HG03066 (cell line): ENCODE results near the gene GJB4.
"Not testable (repeated sequence)": the region's sequence is repeated elsewhere in the genome, so short reads cannot be mapped to it uniquely, and the experiment has no call there.

Experiments used
- ATAC-seq: cut with Tn5 transposase; IDR thresholded peaks from one replicate; pipeline ENCODE4 v1.9.1; 2021; ENCODE audit warnings: low read depth; ENCODE audit not compliant: unreplicated experiment

GJB4 gene

DNA sequence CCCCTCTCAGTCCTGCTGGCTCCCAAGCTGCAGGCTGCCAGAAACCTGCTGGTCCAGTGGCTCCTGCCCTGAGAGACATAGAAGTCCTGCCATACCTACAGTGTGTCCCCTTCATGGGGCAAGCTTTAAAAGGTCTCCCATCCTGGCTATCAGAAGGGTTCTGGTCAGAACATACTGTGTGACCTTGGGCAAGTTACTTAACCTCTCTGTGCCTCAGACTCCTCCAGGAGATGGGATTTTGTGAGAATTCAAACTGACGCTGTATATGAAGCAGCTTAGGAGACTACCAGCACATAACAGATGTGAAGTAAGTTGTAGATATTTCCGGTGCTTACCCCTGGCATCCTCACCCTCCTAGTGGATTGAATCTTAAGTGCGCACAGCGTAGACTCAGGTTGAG is 13.4 kb upstream of the GJB4 start:
- ATAC-seq, result no peak

GRCh38 chr1:34746785-34747637 is 12.5 kb upstream of the GJB4 start:
- no peak for ATAC-seq

DNA sequence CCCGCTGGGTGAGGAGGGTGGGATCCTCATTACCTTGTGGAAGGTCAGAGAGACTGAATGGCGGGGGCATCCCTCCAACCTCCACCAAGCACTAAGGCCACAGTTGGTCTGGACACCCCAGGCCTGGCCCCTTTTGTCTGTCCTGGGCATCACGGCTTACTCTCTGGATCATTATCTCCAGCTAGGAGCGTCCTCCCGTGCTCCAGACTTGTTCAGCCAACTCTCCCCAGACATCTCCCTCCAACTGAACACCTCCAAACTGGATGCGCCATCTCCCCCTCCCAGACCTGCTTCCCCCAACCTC is 11.9 kb upstream of the GJB4 start:
- no peak for ATAC-seq

- no peak for ATAC-seq
Measured at GRCh38 chr1:34749992-34750391, 9.5 kb upstream of the GJB4 start.

DNA sequence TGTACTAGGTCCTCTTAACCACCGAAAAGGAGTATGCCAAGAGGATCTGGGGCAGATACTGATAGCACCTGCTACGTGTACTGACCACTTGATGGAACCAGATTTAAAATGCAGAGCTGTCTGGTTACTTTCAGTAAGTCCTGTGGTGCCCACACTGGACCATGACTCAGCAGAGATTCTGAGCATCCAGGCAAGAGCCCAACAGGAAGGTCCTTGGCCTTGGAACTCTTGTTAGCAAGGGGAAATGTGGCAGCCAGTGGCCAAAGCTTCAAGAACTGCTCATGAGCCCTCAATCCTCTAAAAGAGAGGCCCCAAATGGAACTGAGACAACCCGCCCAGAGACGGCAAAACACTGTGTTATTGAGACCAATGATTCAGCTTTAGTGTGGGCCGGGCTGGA is 8.9 kb upstream of the GJB4 start:
- ATAC-seq, result no peak

DNA sequence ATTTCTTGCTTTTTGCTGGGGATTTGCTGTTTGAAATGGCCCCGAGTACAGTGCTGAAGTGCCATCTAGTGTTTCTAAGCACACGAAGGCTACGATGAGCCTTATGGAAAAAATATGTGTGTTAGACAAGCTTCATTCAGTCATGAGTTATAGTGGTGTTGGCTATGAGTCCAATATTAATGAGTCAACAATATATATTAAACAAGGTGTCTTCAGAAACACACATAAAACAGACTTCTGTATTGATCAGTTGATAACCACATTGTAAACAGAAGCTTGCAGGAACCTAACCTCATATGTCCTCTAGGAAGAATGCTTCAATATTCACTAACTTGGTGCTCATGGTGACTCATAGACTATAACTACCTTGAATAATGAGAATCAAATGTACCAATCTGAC is 6.4 kb upstream of the GJB4 start:
- no peak for ATAC-seq

GRCh38 chr1:34754964-34755637 is 4.4 kb upstream of the GJB4 start, which contains the start of gene GJB5:
TSS of gene GJB5 (plus strand) at chr1:34755047. CDS start at chr1:34757331, 2,284 bp downstream.
- ATAC-seq, result no peak

DNA sequence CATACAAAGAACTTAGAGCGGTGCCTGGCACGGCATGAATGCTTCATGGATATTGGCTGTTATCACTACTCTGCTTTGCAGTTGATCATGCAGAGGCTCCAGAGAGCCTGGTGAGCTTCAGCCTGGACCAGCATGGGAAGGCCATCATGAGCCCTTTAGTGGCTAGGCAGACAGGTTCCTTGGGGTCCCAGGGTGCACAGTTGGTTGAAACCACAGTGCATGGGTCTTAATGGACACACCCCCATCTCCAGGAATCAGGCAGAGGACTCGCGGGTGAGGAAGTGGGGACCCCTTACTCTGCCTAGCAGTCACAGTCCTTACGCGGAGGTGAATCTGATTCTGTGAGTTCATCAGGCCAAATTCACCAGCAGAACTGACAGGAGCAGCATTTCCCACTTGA is 3.6 kb upstream of the GJB4 start:
- ATAC-seq, result no peak

DNA sequence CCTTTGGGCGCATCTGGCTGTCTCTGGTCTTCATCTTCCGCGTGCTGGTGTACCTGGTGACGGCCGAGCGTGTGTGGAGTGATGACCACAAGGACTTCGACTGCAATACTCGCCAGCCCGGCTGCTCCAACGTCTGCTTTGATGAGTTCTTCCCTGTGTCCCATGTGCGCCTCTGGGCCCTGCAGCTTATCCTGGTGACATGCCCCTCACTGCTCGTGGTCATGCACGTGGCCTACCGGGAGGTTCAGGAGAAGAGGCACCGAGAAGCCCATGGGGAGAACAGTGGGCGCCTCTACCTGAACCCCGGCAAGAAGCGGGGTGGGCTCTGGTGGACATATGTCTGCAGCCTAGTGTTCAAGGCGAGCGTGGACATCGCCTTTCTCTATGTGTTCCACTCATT is 2.2 kb upstream of the GJB4 start:
- ATAC-seq, result no peak

- ATAC-seq, result no peak
Measured at GRCh38 chr1:34758751-34759150, 789 bp upstream of the GJB4 start.

DNA sequence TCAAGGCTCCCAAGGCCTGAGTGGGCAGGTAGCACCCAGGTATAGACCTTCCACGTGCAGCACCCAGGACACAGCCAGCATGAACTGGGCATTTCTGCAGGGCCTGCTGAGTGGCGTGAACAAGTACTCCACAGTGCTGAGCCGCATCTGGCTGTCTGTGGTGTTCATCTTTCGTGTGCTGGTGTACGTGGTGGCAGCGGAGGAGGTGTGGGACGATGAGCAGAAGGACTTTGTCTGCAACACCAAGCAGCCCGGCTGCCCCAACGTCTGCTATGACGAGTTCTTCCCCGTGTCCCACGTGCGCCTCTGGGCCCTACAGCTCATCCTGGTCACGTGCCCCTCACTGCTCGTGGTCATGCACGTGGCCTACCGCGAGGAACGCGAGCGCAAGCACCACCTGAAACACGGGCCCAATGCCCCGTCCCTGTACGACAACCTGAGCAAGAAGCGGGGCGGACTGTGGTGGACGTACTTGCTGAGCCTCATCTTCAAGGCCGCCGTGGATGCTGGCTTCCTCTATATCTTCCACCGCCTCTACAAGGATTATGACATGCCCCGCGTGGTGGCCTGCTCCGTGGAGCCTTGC is 1.7 kb downstream of the GJB4 start:
- no peak for ATAC-seq

GRCh38 chr1:34761776-34762307 is 2.3 kb downstream of the GJB4 start:
- ATAC-seq, result no peak

DNA sequence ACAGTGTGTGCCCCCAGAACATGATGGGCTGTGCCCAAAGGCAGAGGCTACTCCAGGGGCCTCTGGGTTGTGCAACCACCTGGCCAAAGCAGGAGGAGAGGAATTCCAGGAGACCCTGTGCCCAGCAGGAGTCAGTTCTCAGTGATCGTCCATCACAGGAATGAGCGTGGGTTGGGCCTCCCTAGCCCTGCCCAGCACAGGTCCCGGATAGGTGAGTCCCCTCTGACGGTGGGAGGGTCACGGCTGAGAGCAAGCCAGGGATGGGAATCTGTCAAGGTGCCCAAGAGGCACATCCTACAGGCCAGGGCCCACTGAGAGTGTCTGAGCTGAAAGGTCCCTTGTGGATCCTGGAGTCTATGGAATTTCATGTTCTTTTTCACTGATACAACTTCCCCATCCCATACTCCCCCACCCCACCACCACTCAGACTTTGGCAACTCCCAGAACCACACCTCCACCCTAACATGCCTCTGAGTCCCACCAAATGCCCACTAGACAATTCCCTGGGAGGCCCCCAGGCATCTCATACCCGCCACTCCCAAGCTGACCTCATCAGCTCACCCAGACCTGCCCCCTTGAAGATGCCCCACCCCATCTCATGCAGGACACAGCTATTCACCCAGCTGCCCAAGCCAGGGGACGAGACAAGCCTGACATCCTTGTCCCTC is 3.1 kb downstream of the GJB4 start:
- ATAC-seq, result no peak

DNA sequence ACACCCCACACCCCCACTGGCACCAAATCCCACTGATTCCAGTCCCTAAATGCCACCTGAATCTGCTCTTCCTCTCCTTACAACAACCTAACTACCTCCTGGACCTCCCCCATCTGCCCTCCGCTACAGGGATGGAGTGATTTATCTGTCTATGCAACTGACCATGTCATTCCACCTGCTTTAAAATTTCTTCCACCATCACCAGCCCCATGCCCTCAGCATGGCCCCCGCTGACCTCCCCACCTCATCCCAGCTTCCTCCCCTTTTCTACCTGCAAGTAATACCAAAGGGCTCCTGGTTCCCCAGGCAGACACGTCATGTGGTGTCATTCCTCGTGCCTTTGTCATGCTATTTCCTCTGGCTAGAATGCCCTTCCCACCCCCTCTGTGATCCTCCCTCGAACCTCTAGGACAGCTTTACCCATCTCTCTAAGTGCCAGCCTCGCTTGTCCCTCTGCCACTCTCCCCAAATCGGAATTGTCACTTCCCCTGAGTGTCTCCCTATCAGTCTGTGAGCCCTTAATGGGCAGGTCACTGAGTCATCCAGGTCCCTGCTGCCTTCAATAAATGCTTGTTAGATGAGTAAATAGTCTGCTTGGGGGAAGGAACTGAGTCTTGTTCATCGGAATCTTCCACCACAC is 3.7 kb downstream of the GJB4 start:
- no peak for ATAC-seq

DNA sequence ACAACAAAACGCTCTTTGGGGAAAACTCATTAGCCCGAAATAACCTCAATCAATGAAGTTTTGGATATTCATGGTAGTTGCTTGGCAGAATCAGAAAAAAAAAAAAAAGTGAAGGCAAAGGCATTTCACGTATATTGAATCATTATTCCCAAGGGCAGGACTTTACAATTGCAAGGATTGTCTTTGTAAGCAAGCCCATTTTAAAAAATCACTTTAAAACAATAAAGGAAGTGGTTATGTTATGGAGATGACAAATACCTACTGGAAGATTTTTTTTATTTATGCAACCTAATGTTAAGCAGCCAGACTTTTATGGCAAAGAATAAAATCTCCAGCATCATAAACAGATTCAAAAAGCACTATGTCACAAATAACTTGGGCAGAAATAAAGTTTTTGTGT is 9.3 kb downstream of the GJB4 start:
- ATAC-seq, result no peak

- ATAC-seq, result no peak
Measured at GRCh38 chr1:34770891-34771504, 11.5 kb downstream of the GJB4 start.

DNA sequence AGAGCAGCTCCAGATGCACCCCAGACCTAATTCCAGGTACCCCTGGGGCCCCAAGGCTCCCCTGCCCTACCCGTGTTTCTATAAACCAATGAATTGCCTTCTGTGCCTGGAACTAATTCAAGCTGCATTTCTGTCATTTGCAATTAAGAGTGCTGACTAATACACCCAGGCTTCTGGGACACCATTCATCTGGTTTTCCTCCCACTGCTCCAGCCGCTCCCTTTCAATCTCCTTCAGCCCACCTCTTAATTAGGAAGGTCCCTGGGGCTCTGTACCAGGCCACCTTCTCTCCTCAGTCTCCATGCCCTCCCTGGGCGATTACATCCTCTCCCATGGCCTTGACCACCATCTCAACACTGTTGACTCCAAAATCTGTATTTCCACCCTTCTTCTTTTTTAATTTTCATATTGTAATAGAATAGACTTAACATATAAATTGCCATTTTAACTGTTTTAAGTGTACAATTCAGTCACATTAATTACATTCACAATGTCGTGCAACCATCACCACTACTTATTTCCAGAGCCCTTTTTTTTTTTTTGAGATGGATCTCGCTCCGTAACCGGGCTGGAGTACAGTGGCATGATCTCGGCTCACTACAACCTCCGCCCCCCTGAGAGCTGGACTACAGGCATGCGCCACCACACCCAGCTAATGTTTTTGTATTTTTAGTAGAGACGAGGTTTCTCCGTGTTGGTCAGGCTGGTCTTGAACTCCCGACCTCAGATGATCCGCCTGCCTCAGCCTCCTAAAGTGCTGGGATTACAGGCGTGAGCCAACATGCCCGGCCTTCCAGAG is 12.2 kb downstream of the GJB4 start:
- no peak for ATAC-seq

DNA sequence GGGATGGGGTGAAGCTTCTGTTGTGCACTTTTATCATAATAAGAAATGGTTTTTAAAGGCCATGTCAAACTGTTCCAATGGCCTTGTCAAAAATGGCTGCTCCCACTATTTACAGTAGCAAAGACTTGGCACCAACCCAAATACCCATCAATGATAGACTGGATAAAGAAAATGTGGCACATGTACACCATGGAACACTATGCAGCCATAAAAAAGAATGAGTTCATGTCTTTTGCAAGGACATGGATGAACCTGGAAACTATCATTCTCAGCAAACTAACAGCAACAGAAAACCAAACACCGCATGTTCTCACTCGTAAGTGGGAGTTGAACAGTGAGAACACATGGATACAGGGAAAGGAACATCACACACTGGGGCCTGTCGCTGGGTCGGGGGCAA is 13.6 kb downstream of the GJB4 start:
- ATAC-seq, result not testable (repeated sequence)

- ATAC-seq, result no peak
Measured at GRCh38 chr1:34774957-34775356, 15.4 kb downstream of the GJB4 start.
